Measurements from ENCODE around the gene COL23A1.
"Not testable (repeated sequence)": the region's sequence is repeated elsewhere in the genome, so short reads cannot be mapped to it uniquely, and the experiment has no call there.

Gene COL23A1

DNA sequence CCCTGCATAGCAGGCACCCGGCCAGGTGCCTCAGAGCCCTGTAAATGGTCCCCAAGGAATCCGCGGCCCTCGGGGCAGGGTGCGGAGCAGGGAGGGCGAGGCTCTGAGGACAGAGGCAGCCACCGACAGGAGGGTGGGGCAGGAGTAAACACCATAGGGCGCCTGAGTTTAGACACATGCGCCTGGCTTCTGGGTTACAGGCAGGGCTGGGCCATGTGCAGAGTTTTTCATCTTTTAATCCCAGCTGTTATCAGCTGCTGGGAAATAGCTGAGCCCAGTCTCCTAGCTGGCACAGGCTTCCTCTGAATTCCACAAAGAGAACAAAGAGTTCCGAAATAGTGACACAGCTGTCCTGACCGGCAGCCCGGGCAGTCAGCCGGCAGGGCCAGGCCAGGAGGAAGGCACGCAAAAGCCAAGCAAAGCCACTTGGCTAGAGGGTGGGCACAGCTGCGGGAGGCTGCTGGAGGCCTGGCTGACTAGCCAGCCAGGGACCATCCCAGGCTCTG lies 258.6 kb downstream of the COL23A1 start:
- no peak for DNase-seq

DNA sequence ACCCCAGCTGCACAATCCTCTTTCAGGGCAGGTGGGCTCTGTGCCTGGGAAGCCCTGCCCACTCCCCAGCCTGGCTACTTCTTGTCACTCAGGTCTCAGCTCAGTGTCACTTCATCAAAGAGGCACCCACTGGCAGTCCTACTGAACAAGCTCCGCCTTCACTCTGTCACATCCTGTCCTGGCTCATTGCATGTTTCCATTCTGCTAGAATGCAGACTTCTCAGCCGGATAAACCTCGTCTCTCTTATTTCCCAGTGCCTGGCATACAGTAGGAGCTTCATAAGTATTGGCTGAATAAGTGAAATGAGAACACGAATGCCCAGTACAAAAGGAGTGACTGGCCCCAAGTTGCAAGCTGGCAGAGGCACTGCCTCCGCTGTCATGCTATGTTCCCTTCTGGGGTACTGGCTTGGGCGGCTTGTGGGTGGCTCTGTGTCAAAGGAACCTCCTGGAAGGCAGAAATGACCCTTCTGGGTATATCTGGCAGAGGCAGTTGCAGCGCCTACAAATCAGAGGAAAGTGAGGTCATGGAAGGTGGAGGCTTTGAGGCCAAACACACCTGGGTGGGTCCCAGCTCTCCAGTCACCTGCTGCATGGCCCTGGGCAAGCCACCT lies 259.3 kb downstream of the COL23A1 start:
- no peak for DNase-seq

GRCh38 chr5:178328826-178329730 lies 261.1 kb downstream of the COL23A1 start:
- no peak for DNase-seq

DNA sequence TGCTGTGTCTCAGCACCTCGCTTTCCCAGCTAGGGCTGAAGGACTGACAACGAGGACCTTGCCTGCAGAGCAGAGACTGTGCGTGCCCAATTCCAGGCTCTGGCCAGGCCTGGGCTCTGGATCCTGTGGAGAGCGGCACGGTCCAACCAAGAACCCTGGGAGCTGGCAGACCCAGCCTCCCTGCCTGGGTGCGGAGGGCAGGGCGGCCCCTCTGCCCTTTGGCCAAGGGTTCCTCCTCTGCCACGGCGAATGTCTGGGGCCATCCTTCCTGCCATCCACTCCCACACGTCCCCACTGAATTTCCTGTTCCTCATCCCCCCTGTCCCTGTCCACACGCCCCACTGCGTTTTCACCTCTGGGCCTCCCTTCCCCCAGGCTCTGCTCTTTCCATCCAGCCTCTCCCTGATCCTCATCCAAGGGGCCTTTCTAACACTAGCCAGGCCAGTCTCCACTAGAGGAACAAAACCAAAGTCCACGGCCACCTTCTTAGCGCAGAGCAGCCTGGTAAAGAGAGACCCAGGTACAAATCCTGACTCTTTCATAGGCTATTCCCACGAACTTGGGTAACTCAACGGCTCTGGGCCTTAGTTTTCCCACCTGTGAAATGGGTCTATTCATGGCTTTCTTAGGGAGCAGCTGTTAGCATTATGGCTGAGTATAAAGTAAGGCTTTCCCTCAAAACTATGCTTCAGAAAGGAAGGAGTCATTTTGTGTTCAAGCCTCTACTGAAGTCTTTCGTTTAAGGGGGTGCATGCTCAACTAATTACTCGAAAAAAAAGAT lies 262.1 kb downstream of the COL23A1 start:
- DNase-seq = no peak

DNA sequence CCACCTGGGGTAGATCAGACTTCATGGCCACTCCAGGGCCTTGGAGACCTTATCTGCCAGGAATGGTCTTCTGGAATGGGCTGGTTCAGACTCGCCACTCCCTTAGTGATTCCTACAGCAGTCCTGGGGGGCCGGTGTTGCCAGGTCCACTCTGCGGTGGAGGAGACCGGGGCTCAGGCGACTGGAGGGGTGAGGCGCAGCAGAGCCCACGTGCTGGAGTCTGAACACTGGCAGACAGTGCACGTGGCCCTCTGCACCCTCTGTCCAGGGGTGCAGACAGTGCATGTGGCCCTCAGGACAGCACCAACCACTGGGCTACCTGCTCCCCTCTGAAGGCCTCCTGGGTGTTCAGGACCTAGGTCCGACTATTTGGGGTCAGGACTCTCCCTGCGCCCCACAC lies 262.7 kb downstream of the COL23A1 start:
- no peak for DNase-seq

- no peak for DNase-seq
Measured at GRCh38 chr5:178326374-178326715, 263.8 kb downstream of the COL23A1 start.

GRCh38 chr5:178325679-178326373 lies 264.4 kb downstream of the COL23A1 start:
- no peak for DNase-seq

DNA sequence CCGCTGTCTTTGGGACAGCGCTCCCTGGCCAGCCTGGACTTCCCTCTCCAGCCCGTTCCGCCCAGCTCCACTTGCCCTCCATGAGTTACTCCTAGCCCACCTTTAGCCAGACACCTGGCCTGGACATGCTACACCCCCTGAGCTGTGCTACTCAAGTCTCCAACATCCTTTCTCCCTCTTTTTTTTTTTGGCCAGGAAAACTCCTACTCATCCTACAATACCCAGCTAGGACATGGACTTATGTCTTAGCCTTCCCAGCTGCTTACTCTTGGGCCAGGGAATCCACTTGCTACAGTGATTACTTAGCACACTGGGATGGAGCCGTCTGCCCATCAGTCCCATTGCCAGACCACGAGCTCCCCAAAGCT lies 264.9 kb downstream of the COL23A1 start:
- no peak for DNase-seq

GRCh38 chr5:178324481-178325310 lies 265.5 kb downstream of the COL23A1 start:
- DNase-seq = no peak

DNA sequence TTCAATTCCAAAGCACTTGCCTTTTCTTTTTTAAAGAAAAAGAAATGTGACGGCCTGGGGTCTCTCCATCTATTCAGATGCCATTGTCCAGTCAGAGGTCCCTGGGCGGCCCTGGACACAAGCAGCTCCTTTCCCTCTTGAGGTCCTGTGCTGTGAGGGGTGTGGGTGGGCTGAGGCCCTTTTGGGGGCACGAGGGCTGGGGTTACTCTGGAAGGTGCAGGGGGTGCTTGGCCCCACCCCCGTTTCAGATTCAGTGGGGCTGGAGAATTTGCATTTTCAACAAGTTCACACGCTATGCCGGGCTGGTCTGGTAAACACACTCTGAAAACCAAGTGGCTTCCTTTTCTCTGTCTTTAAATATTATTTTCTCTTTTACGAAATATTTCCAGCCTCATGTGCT lies 266.2 kb downstream of the COL23A1 start:
- DNase-seq = no peak

- no peak for DNase-seq
Measured at GRCh38 chr5:178323541-178323865, 266.7 kb downstream of the COL23A1 start.

GRCh38 chr5:178322736-178323540 lies 267.3 kb downstream of the COL23A1 start:
- no peak for DNase-seq

GRCh38 chr5:178320281-178320855 lies 269.8 kb downstream of the COL23A1 start:
- no peak for DNase-seq

- DNase-seq = no peak
Measured at GRCh38 chr5:178319541-178320041, 270.6 kb downstream of the COL23A1 start.

DNA sequence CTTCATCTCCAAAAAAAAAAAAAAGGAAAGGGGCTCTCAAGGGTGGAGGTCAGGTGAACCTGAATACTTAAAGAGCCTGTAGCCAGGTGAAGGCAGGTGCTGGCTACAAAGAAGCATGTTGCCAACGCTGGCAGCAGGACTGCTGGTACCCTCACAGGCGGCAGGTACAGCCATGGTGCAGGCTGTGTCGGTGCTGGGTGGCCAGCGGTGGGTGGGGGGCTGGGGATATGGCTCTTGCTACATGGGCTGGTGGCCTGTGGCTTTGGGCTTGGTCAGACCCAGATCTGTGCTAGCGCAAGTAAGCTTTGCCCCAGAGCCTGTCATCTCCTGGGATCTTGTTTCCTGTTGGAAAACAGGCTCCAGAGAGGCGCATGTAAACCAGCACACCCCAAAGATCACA lies 271.3 kb downstream of the COL23A1 start:
- no peak for DNase-seq

DNA sequence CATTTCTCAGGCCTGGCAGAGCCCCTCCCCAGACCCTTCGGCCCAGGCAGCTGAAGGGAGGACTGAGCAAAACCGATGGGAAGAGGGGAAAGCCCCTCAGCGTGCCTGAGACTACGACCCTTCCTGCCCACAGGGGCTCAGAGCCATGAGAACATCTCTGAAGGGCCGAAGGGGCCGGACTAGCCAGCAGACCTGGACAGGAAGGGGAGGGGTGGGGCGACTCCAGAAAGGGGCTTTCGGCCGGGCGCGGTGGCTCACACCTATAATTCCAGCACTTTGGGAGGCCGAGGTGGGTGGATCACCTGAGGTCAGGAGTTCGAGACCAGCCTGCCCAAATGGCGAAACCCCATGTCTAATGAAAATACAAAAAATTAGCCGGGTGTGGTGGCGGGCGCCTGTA lies 271.8 kb downstream of the COL23A1 start:
- DNase-seq = no peak

GRCh38 chr5:178317727-178318126 lies 272.5 kb downstream of the COL23A1 start:
- DNase-seq = not testable (repeated sequence)

DNA sequence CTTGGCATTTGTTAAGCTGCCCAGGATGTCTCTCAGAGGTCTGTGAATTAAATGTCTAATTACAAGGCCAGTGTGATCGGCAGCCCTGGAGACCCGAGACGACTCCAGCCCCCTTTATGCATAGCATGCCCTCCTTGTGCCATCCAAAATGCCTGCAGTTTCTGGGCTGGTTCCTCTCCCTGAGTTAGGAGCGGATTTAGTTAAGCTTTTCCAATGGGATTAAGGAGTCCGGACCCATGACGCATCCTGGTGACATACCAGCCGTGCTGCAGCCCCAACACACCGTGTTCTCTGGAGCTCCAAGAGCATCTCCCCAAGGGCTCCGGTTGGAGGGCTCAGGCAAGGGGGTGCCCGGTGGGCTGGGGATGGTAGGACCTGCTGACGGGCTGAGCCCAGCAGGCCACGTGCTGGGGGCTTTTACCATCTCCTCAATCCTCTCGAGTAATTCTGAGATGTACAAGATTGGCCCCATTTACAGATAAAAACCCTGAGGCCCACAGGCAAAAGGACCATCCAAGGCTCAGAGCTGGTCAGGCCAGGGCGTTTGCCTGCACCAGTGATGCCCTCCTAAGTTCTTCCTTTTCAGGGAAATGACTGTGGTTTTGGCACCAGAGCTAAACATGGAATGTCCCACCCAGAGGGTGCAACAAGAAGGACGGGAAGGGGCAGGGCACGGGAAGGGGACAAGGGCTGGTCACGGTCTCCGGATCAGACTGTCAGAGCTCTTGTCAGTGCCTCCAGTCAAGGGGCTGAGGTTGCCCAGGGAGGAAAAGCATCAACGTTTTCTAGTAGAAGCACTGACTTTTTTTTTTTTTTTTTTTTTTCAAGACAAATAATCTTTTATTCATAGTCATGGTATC lies 275.0 kb downstream of the COL23A1 start:
- no peak for DNase-seq

DNA sequence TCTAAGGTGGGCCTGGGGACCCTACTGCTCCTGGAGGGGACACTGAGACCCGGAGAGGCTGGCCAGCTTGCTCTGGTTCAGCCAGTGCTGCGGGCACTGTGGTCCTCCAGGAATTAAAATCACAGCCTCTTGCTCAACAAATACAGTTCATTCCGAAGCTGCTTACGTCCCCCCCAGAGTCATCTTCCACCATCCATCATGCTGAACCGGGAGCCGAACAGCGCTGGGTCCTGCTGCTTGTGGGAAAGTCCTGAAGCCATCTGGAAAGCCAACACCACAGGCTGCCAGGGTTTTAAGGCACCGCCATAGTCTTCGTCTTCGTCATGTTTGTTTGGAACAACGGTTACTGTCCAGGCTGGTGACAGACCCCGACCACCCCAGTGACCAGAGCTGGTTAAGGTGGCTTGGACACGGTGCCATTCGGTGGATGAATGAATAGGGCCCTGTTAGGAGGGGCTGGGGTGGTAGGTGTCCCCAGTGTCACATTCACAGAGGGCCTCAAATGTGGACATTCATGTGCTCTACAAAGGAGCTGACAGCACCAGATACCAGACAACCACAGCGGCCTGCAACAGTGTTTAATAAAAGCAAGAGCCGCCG lies 276.0 kb downstream of the COL23A1 start:
- DNase-seq = no peak
